ENCODE results near the gene CREM. TPM values are rescaled to one million over a fixed set of nuclear protein-coding genes. Genes with fewer than 3 reads are reported as not detected.

The CREM gene
- total and polyA plus RNA-seq, 10 of the 15 experiments (the other 5 are each of a cell fraction or from before 2014, with no cell fraction given) = 51.3 to 115 (median 70.6) TPM

DNA sequence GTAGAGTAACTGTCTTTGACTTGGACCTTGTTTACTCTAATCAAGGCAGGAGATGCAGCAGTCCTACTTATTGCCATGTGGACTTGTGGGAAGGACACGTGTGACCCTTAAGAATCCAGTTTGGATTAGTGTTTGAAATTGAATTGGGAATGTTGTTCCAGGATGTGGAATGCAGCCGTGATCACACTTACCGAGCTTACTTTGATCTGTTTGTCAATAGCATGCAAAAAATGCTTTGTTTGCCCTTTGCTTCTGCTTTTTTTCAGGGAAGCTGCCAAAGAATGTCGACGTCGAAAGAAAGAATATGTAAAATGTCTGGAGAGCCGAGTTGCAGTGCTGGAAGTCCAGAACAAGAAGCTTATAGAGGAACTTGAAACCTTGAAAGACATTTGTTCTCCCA is 84.7 kb downstream of the CREM start:
- WGBS (ENCODE audit: insufficient coverage, insufficient replicate concordance, low lambda C conversion rate, missing lambda C conversion rate) = 93% methylated on average over 7 of the region's 7 CpGs
- no peak overlapping the region for H3K9ac ChIP-seq (ENCODE audit: control insufficient read depth, insufficient read depth, low read length)
- H3K4me2 ChIP-seq (ENCODE audit: control insufficient read depth, insufficient read depth) = no peak overlapping the region
- ChIA-PET RAD21 (ENCODE audit: unreplicated experiment) (interaction anchor here (0.9 to 2.3 kb wide), 2 partner anchors 9 to 16 kb away, joined by 3 to 8 read pairs; no protein-coding TSS in a partner anchor), SMC1A (ENCODE audit: uncharacterized antibody, unreplicated experiment) (interaction anchor here (0.7 to 1.6 kb wide), 5 partner anchors 8 to 92 kb away, joined by 3 to 5 read pairs (median 4); no protein-coding TSS in a partner anchor), CTCF (interaction anchor here (0.8 to 16.4 kb wide), 5 partner anchors 9 to 544 kb away, joined by 3 to 378 read pairs (median 3); partner anchors contain the start of gene CREM), POLR2A (interaction anchor here (0.9 kb wide), 1 partner anchor 79 kb away, joined by 3 read pairs; no protein-coding TSS in a partner anchor)
- H3K27ac ChIP-seq (ENCODE audit: control insufficient read depth, insufficient read depth) = no peak overlapping the region
- no peaks in the 10 kb centered on the region for H3K79me2 ChIP-seq (ENCODE audit: control insufficient read depth, insufficient read depth, low read length)
- TF ChIP-seq ATF7 (IDR thresholded peaks at IDR 0.05; ENCODE audit: low read depth) (no peak), MXI1 (IDR thresholded peaks at IDR 0.05; ENCODE audit: low read depth, low read length) (no peak), TCF12 (IDR thresholded peaks at IDR 0.05; ENCODE audit: low read depth, low read length) (no peak), NR2F1 (conservative IDR thresholded peaks at IDR 0.05) (no peak), BCL11A (IDR thresholded peaks at IDR 0.05; ENCODE audit: low read depth, low read length) (no peak), CBX5 (IDR thresholded peaks at IDR 0.05; ENCODE audit: low read depth) (no peak), FOXK2 (IDR thresholded peaks at IDR 0.05) (no peak), PML (IDR thresholded peaks at IDR 0.05; ENCODE audit: low read length) (no peak), ASH2L (IDR thresholded peaks at IDR 0.05; ENCODE audit: borderline replicate concordance, low read depth) (no peak), CREB1 (IDR thresholded peaks at IDR 0.05; ENCODE audit: low read depth) (no peak)
- ATAC-seq (no peak), DNase-seq (ENCODE audit: low read depth, low spot score) (no peak), FAIRE-seq (no peak)
- in situ Hi-C loops (cut with MboI) = no loop called here
- H3K27me3 ChIP-seq (replicated peaks in 1 of 2; ENCODE audit: control insufficient read depth in 2 of 2, insufficient read depth in 2 of 2, low read length in 1 of 2) = no peaks in the 10 kb centered on the region
- intact Hi-C loops (cut with micrococcal nuclease; ENCODE audit: unreplicated experiment) = loop anchor here (10.0 kb wide), 1 partner anchor 547 kb away; no protein-coding TSS in a partner anchor
- no peaks in the 10 kb centered on the region for H3K9me3 ChIP-seq (replicated peaks; ENCODE audit: control insufficient read depth, insufficient read depth, low read length)
- peaks cover 14% of the 10 kb centered on the region for H3K4me1 ChIP-seq (ENCODE audit: control insufficient read depth, insufficient read depth, low read length)
- H3K4me3 ChIP-seq = no peak overlapping the region
- no peak overlapping the region for H2AFZ ChIP-seq (ENCODE audit: control insufficient read depth, low read depth, low read length)
- BruUV-seq (replicated peaks) = no TSS peak
- no peaks in the 10 kb centered on the region for H4K20me1 ChIP-seq (ENCODE audit: control insufficient read depth, insufficient read depth)
- no peaks in the 10 kb centered on the region; a peak in 1 of 4 replicates for H3K36me3 ChIP-seq (ENCODE audit: control insufficient read depth in 2 of 2, insufficient read depth in 2 of 2, low read length in 1 of 2)

Measured in GM12878 (cell line).